ENCODE measurements around the gene INSRR.

Gene INSRR

GRCh38 chr1:156847591-156848460 lies 11.1 kb downstream of the INSRR start:
- DNase-seq = no peak

GRCh38 chr1:156846643-156847042 lies 12.3 kb downstream of the INSRR start:
- no peak for DNase-seq

- no peak for DNase-seq
These were observed 12.9 kb downstream of the INSRR start for GRCh38 chr1:156845953-156846545.

GRCh38 chr1:156845055-156845952 lies 13.6 kb downstream of the INSRR start:
- DNase-seq = peak in 1 of 2 experiments; percentile 32

GRCh38 chr1:156844638-156845037 lies 14.3 kb downstream of the INSRR start:
- DNase-seq = no peak

- no peak for DNase-seq
These were observed 14.8 kb downstream of the INSRR start for GRCh38 chr1:156844102-156844501.

- DNase-seq = no peak
These were observed 16.2 kb downstream of the INSRR start for GRCh38 chr1:156842618-156843300.

- no peak for DNase-seq
These were observed 17.5 kb downstream of the INSRR start for GRCh38 chr1:156841295-156841855.

- no peak for DNase-seq
These were observed 18.0 kb downstream of the INSRR start for GRCh38 chr1:156840898-156841279.

GRCh38 chr1:156840186-156840897 lies 18.6 kb downstream of the INSRR start:
- no peak for DNase-seq

GRCh38 chr1:156839426-156840109 lies 19.3 kb downstream of the INSRR start:
- no peak for DNase-seq

GRCh38 chr1:156838972-156839371 lies 19.9 kb downstream of the INSRR start:
- DNase-seq = peak; percentile 48 to 58

- no peak for DNase-seq
These were observed 22.0 kb downstream of the INSRR start for GRCh38 chr1:156836892-156837291.

- DNase-seq = peak; percentile 64 to 73
These were observed 22.8 kb downstream of the INSRR start for GRCh38 chr1:156836041-156836654.

- DNase-seq = no peak
These were observed 24.6 kb downstream of the INSRR start for GRCh38 chr1:156834322-156834721.

GRCh38 chr1:156833603-156834002 lies 25.3 kb downstream of the INSRR start:
- no peak for DNase-seq

- no peak for DNase-seq
These were observed 26.5 kb downstream of the INSRR start for GRCh38 chr1:156832434-156832833.

GRCh38 chr1:156828400-156829124 lies 30.4 kb downstream of the INSRR start:
- no peak for DNase-seq

- no peak for DNase-seq
These were observed 32.3 kb downstream of the INSRR start for GRCh38 chr1:156826630-156827029.

- DNase-seq = no peak
These were observed 35.6 kb downstream of the INSRR start for GRCh38 chr1:156823210-156823790.
